GM19193 (cell line): ENCODE measurements around the gene TNFSF15.

ENCODE experiments used
- POLR2A ChIP-seq: IDR thresholded peaks from 4 replicates; pipeline ENCODE4 v1.6.1; 2011; ENCODE audit not compliant: insufficient read depth, insufficient read length; ENCODE audit errors: extremely low read depth

The TNFSF15 gene

DNA sequence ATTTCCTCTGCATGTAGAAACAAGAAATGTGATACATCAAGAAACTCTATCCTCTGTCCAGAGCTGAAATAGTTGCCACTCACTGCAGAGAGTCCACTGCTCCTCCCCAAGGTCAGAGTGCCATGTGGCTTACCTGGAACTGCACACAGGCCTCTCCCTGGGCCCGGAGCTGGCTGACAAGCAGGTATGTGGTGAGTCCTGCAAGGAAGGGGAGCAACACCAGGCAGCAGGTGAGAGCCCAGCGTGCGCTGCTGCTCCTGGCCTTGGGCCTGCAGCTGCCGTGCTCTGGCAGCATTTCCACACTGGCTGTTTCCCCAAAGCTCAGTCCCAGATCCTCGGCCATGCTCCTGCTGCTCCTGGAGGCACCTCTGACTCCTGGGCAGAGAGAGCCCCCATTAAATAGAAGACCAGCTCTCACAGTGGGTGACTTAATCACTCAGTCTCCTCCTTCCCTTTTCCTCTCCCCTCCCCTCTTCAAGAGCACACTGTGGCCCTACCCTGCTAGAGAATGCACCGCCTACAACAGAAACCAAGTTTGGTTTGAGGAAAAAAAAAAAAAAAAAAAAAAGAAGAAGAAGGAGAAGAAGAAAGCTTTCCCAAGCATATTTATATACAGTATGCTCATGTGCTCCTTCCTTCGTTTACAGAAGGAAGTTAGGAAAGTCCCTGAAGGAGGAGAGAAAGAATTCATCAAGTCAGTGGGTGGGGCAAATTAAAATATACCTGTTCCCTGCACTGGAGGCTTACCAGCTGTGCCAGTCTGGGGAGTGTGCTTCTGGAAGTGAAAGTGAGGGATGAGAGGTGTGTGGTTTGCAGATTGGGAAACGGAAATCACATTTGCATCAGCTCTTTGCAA lies at the start of gene TNFSF15:
Gene TNFSF15 (minus strand): TSS at position 370 of the 856 bp plus-strand sequence. CDS start 27 bp downstream, at position 343.
- TF ChIP-seq POLR2A, result no peak

DNA sequence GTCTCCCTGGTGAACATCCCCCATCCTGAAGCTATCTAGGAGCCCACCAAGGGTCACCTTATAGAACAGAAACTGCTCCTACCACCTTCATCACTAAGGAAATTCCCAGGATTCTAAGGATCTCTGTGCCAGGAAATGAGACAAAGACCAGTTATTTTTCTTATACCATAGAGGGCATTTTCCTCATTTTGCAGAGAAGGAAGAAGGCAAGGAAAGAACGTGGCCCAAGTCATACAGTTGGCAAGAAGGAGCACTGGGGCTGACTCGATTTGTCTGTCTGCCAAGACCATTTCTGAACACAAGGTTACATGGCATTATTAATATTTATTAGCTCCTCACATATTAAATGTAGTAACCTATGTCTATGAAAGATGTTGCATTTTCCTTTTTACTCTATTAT lies 49.6 kb upstream of the TNFSF15 start:
- no peak for TF ChIP-seq POLR2A

DNA sequence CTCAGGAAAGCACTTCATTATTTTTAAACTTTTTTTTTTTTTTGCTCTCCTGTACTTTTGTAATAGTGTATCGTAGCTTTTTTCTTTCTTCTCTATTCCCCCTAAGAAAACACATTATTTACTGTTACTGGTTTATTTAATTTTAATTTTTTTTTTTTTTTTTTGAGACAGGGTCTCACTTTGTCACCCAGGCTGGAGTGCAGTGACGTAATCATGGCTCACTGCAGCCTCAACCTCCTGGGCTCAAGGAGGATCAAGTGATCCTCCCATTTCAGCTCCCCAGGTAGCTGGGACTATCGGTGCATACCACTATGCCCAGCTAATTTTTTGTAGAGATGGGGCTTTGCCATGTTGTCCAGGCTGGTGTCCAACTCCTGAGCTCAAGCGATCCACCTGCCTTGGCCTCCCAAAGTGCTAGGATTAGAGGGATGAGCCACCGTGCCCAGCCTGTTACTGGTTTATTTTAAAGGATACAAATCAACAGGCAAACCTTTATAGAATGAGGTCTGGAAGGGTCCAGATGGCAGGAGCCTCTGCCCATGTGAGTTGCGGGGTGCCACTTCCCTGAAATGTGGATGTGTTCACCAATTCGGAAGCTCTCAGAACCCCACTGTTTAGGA lies 49.0 kb upstream of the TNFSF15 start:
- no peak for TF ChIP-seq POLR2A

DNA sequence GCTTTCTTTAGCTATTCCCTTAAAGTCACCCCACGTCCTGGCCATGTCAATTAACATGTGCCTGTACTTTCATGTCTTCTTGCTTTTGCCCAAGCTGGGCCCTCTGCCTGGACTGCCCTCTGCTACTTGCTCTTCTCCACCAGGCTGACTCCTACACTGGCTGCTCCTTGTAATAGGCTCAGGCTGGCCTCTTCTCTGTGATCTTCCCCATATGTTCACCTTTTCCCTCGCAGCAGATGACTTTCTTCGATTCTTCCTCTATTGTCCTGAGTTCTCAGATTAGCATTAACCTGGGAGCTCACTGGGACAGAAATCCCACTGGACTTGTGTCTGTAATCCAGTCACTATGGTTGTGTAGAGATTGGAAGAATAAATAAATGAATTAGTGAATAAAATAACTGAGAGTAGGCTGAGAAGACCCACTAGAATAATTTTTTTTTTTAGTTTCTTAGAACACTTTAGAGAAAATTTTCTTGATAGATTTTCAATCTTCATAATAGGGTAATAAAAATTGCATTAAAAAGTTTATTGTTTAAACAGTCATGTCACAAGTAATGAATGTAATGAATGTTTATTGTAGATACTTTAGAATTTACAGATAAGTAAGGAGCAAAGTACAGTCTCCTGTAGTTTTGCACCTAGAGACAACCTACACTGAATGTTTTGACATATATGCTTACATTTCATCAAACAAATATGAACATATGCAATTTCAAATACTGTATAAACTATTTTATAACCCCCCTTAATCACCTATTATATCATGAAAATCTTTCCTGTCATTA lies 47.4 kb upstream of the TNFSF15 start:
- no peak for TF ChIP-seq POLR2A

DNA sequence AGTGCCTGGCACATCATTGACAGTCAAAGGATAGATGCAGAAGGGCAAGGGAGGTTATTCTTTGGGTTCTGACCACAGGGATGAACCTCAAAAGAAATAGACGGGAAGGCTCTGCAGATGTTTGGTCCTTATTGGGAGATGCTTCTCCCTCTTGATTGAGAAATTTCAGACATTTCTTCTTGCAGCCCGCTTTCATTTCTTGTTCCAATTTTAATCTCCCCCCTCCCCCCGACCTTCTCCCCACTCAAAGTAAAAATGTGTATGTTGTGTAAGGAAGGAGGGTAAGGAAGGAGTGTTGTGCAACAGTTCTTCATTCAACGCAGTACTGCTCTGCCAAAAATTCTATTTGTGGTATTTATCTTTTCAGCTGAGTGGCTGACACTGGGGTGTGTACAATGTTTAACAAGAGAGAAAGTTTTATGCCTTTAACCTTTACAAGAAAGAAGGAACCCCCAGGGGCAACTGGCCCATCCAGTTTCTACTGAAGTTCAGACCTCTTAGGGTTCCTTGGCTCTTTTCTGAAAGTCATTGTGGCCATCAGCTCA lies 46.3 kb upstream of the TNFSF15 start:
- TF ChIP-seq POLR2A, result no peak

DNA sequence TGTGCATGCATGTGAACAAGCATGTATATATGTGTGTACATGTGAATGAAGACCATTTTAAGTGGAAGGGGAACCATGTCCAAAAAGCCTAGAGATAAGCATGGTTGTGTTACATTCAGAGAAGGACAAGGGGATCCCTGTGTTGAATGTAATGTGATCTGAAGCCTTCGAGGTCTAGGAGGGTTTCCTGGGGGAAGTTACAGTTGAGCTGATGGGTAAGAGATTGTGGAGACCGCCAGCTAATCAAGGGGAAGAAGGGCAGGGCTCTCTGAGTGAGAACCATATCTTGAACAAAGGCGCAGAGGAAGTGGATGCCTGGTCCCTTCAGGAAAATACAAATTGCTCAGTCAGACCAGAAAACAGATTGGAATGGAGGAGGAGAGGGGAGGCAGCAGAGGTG lies 45.5 kb upstream of the TNFSF15 start:
- no peak for TF ChIP-seq POLR2A

DNA sequence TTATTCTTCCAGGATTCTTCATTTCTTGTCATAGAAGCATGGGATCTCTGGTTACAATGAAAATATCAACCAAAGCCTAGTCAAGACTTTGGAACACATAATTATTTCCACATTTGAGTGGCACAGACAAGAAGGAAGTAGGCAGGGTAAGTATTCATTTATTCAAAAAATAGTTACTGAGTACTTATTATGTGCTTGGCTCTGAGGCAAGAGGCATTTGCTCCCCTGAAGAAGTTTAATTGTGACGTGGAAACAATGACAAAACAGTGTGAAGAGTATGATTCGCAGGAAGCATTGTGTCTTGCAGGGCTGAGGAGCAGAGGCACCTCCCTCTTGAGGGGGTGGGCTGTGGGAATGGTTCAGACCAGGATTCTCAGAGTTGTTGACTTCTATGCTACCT lies 45.0 kb upstream of the TNFSF15 start:
- no peak for TF ChIP-seq POLR2A

DNA sequence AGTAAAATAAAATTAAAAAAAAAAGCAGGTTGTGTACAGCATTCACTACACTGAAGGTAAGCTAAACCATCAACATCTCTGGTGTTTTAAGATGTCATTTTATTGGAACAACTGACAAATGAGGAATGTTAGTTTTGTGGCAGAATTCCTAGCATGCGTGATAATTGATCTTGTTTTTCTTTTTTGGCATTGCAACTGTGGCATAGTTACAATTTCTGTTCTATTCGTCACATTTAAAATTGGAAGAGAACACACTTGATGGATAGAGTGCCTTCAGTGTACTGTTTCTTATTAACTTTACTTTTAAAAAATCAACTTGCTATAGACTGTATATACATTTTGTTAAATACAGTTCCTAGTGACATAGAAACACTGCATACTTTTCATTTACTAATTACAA lies 43.6 kb upstream of the TNFSF15 start:
- TF ChIP-seq POLR2A, result no peak

DNA sequence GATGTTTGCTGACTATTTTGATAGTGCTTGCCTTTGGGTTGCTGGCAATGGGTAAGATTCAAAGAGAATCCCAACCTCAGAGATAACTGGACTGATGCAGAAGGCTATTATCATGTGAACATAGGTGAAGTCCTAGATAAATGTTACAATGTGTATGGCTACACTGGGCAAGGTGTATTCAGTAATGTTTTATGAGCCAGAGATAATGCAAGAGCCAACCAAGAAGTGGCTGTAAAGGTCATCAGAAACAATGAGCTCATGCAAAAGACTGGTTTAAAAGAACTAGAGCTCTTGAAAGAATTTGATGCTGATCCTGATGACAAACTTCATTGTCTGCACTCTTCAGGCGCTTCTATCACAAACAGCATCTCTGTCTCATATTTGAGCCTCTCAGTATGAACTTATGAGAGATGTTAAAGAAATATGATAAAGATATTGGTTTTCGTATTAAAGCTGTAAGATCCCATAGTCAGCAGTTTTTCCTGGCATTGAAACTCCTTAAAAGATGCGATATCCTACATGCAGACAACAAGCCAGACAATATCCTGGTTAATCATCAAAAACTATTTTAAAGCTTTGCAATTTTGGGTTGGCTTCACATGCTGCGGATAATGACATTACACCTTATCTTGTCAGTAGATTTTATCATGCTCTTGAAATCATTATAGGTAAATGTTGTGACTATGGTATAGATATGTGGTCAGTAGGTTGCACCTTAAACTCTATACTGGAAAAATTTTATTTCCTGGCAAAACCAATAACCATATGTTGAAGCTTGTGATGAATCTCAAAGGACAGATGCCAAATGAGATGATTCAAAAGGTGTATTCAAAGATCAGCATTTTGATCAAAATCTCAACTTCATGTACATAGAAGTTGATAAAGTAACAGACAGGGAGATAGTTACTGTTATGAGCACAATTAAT lies 41.9 kb upstream of the TNFSF15 start:
- TF ChIP-seq POLR2A, result no peak

DNA sequence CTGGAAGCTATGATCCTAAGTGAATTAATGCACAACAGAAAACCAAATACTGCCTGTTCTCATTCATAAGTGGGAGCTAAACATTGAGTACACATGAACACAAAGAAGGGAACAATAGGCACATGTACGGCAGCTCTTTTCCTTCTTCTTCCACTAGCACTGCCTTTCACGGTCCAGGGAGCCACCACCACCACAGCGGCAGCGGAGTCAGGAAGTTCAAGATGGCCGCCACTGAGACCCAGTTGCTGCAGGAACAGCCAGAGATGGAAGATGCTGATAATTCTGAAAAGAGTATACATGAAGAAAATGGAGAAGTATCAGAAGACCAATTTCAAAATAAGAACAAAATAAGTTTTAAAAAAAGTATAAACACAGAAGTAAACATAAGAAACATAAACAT lies 39.5 kb upstream of the TNFSF15 start:
- no peak for TF ChIP-seq POLR2A

DNA sequence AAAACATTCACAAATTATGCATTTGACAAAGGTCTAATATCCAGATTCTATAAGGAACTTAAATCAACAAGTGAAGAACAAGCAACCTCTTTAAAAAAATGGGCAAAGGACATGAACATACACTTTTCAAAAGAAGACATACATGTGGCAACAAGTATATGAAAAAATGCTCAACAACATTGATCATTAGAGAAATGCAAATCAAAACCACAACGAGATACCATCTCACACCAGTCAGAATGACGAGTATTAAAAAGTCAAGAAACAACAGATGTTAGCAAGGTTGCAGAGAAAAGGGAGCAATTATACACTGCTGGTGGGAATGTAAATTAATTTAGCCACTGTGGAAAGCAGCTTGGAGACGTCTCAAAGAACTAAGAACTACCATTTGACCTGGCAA lies 38.9 kb upstream of the TNFSF15 start:
- no peak for TF ChIP-seq POLR2A

DNA sequence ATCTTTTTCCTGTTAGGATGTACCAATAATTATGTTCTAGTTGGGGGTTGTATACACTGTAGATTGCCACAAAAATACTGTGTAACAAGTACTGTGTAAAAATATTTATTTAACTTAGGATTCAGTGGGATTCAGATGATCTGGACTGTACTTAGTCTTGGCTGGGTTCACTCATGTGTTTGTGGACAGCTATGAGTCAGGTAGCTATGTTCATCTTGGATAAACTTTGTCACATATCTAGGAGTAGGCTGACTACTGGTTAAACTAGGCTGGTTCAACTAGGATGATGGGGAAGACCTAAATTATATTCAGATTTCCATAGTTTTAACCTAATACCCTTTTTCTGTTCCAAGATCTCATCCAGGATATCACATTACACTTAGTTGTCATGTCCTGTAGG lies 32.1 kb upstream of the TNFSF15 start:
- TF ChIP-seq POLR2A, result no peak

DNA sequence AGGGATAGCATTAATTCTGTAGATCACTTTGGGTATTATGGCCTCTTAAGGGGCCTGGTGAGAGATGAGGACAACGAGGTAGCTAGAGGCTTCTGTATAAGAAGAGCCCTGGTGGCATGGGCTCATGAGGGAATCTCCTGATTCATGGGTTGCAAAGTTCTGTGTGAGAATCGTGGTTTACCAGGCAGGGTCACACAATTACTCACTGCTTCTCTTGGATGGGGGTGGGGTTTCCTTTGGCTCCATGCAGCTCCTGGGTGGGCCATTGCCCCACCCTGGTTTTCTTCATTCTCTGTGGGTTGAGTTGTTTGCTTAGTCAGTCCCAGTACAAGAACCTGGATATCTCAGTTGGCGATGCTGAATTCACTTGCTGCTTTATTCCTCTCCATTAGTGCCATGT lies 30.9 kb upstream of the TNFSF15 start:
- no peak for TF ChIP-seq POLR2A

DNA sequence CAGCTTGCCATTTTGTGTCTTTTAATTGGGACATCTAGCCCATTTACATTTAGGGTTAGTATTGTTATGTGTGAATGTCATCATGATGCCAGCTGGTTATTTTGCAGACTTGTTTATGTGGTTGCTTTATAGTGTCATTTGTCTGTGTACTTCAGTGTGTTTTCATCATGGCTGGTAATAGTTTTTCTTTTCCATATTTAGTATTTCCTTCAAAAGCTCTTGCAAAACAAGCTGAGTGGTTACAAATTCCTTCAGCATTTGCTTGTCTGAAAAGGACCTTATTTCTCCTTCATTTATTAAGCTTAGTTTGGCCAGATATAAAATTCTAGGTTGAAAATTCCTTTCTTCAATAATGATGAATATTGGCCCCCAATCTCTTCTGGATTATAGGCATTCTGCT lies 28.5 kb upstream of the TNFSF15 start:
- TF ChIP-seq POLR2A, result no peak
